ENCODE measurements around the gene AASDH. TPM values are rescaled to one million over a fixed set of nuclear protein-coding genes. Genes with fewer than 3 reads are reported as not detected.

Gene AASDH
- total RNA-seq, 3 donors from 2014 or later (not counting 1 experiment from before 2014, with no cell fraction given): 9.5 to 14.2 (median 9.6) TPM

DNA sequence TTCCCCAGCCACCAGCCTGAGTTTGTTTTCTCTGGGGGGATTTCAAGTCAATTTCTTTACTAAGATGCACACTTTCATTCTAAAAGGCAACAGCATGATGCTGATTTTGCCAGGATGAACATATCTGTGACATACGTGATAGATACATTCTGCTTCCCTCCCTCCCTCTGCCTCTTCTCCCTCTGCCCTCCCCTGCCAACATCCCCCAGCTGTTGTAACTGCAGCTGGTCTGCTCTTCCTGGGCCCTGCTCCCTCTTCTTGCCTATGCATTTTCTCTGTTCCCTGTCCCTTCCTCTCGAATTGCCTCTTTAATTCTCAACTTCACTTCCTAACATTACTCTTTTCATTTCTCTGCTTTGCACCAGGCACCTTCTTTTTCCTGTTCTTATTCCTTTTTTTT lies 83.4 kb downstream of the AASDH start:
- H3K4me3 ChIP-seq (ENCODE audit: low read length): no peak overlapping the region
- 78% methylated on average over 2 of the region's 2 CpGs for WGBS (ENCODE audit: insufficient coverage)
- DNase-seq: no peak

DNA sequence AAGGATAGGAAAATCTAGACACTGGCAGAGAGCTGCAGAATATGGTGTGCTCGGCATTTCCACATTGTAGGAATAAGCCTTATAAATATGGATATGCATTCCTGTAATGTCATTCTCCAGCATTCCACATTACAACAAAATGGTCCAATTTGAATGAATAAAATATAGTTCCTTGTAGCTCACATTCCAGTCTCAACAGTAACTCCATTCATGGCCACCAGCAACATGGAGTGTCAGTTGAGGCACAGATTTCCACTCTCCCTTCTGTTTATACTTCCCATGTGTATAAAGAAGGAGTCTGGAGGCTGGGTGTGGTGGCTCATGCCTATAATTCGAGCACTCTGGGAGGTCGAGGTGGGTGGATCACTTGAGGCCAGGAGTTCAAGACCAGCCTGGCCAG lies 84.5 kb downstream of the AASDH start:
- H3K36me3 Mint-ChIP-seq: no peaks in the 10 kb centered on the region

More for the DNA sequence above, 83.4 kb downstream of the AASDH start:
- intact Hi-C loops (cut with micrococcal nuclease): no loop called here
- H3K27me3 Mint-ChIP-seq (ENCODE audit: low read depth in 2 of 2): peaks cover 2 to 7% of the 10 kb centered on the region in 2 donors
- peaks cover 6 to 7% of the 10 kb centered on the region in 2 donors for H3K4me1 Mint-ChIP-seq
- H3K9me3 ChIP-seq (ENCODE audit: control insufficient read depth, insufficient read depth, low read length): no peaks in the 10 kb centered on the region
- no peaks in the 10 kb centered on the region for H3K36me3 Mint-ChIP-seq
- no peak for TF ChIP-seq CTCF (IDR thresholded peaks at IDR 0.05)
- no peaks in the 10 kb centered on the region for H3K9me3 Mint-ChIP-seq
- H3K27ac Mint-ChIP-seq: no peak overlapping the region
- H3K27ac ChIP-seq (ENCODE audit: low read length): no peak overlapping the region
- H3K4me3 Mint-ChIP-seq: no peak overlapping the region
- no peaks in the 10 kb centered on the region for H3K27me3 ChIP-seq (ENCODE audit: control insufficient read depth, insufficient read depth, low read length)
- H3K4me1 ChIP-seq (ENCODE audit: control insufficient read depth, insufficient read depth, low read length): no peaks in the 10 kb centered on the region
- no peaks in the 10 kb centered on the region for H3K36me3 ChIP-seq (ENCODE audit: control insufficient read depth, insufficient read depth, low read length)
- ATAC-seq: no peak

GRCh38 chr4:56301997-56302496 lies 85.2 kb downstream of the AASDH start:
- H3K36me3 Mint-ChIP-seq: no peaks in the 10 kb centered on the region
- DNase-seq (no peak), ATAC-seq (no peak)
- peaks cover 6 to 7% of the 10 kb centered on the region in 2 donors for H3K4me1 Mint-ChIP-seq
- no peak for TF ChIP-seq CTCF (IDR thresholded peaks at IDR 0.05)
- WGBS (ENCODE audit: insufficient coverage): 97% methylated on average over 8 of the region's 8 CpGs
- H3K4me1 ChIP-seq (ENCODE audit: control insufficient read depth, insufficient read depth, low read length): no peaks in the 10 kb centered on the region
- no peak overlapping the region for H3K27ac ChIP-seq (ENCODE audit: low read length)
- no peaks in the 10 kb centered on the region for H3K36me3 ChIP-seq (ENCODE audit: control insufficient read depth, insufficient read depth, low read length)
- H3K9me3 ChIP-seq (ENCODE audit: control insufficient read depth, insufficient read depth, low read length): no peaks in the 10 kb centered on the region
- no peak overlapping the region for H3K4me3 Mint-ChIP-seq
- no peaks in the 10 kb centered on the region for H3K27me3 ChIP-seq (ENCODE audit: control insufficient read depth, insufficient read depth, low read length)
- H3K27ac Mint-ChIP-seq: no peak overlapping the region
- H3K4me3 ChIP-seq (ENCODE audit: low read length): no peak overlapping the region
- no peaks in the 10 kb centered on the region for H3K9me3 Mint-ChIP-seq
- peaks cover 2 to 7% of the 10 kb centered on the region in 2 donors for H3K27me3 Mint-ChIP-seq (ENCODE audit: low read depth in 2 of 2)
- intact Hi-C loops (cut with micrococcal nuclease): loop anchor here (2.0 kb wide), 1 partner anchor 353 kb away; the partner anchor contains the start of gene CEP135

More for the DNA sequence above, 84.5 kb downstream of the AASDH start:
- Histone ChIP-seq H3K27me3 (ENCODE audit: control insufficient read depth, insufficient read depth, low read length) (no peaks in the 10 kb centered on the region), H3K4me1 (ENCODE audit: control insufficient read depth, insufficient read depth, low read length) (no peaks in the 10 kb centered on the region), H3K9me3 (ENCODE audit: control insufficient read depth, insufficient read depth, low read length) (no peaks in the 10 kb centered on the region), H3K27ac (ENCODE audit: low read length) (no peak overlapping the region), H3K36me3 (ENCODE audit: control insufficient read depth, insufficient read depth, low read length) (no peaks in the 10 kb centered on the region), H3K4me3 (ENCODE audit: low read length) (no peak overlapping the region)
- H3K27me3 Mint-ChIP-seq (ENCODE audit: low read depth in 2 of 2): peaks cover 2 to 7% of the 10 kb centered on the region in 2 donors
- H3K9me3 Mint-ChIP-seq: no peaks in the 10 kb centered on the region
- intact Hi-C loops (cut with micrococcal nuclease): no loop called here
- WGBS (ENCODE audit: insufficient coverage): 100% methylated on average over 1 of the region's 3 CpGs
- peaks cover 6 to 7% of the 10 kb centered on the region in 2 donors for H3K4me1 Mint-ChIP-seq
- TF ChIP-seq CTCF (IDR thresholded peaks at IDR 0.05): no peak
- DNase-seq (no peak), ATAC-seq (no peak)
- H3K27ac Mint-ChIP-seq: no peak overlapping the region
- no peak overlapping the region for H3K4me3 Mint-ChIP-seq
